Measurements from ENCODE around the gene ITGB2.

The ITGB2 gene

GRCh38 chr21:44908908-44909307, 11.8 kb downstream of the ITGB2 start:
- no peak for DNase-seq

GRCh38 chr21:44907966-44908895, 12.5 kb downstream of the ITGB2 start:
- DNase-seq: no peak

DNA sequence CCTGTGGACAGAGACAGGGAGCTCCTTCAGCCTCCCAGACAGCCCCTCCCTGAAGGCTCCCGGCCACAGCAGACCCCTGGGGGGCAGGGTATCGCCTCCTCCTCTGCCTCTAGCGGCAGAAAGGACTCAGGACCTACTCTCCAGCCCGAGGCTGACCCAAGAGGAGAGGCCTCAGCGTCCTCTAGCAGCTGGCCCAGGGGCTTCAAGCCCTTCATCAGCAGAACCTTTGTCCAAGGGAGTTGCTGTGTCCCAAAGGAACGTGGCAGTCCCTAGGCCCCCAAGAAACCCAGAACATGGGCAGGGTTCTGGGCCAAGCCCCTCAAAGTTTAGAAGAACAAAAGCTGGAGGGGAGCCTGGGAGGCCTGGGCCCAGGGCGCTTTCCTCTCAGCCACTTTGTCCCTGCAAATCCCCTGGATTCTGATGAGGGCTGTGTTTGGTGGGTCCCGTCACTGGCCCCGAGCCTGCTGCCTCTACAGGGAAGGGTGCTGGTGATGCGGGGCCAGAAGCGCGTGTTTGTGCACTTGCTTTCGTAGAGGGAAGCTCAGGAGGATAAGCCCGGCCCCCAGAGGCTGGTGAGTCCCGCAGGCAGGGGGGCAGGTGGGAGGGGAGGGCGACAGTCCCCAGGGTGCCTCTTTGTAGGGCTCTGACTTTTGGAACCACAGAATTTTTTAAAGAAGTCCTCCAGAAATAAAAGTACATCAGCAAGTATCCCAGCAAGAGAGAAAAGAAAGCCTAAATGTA, 13.3 kb downstream of the ITGB2 start:
- DNase-seq: no peak

DNA sequence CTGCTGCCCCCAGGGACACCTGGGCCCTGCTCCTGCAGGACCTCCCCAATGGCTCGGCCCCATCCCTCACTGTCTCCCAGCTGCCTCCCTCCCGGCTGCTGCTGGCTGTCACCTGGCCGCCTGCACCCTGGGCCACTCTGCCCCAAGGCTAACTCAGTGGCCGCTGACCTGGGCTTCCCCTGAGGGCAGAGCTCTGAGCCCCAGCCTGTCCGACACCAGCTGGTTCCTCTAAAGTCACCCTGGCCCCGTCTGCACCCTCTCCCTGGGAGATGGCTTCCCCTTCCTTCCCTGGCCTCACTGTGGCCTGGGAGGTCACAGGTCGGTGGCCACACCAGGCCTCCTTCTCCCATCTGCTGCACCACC, 15.0 kb downstream of the ITGB2 start:
- no peak for DNase-seq

DNA sequence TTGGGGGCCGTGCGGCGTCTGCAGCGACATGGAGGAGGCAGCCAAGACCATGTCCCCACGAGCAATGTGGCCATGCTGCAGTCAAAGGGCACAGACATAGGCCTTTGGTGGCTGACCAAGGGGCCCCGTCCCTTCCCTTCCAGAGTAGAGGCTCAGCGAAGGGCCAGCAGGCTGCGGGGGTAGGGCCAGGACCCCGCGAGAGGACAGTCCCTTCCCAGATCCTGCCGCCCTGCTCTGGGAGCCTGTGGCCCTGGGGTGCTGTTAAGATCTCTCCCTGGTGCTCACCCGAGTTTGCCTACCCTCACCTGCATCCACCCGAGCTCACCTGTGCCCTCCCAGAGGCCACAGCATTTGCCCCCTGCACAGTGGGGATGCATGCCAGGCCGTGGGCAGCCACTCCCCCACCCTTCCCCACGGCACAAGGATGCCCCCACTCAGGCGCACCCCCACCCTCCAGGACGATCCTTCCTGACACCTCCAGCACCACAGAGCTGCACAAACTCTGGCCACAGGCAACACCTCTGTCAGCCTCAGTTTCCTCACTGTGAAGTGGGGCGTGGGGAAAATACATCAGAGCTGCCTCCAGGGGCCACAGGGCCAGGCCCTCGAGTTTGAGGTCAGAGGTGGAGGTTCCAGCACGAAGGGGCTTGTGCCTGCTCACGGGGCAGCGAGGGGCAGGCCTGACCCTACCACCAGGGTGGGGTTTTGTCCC, 15.5 kb downstream of the ITGB2 start:
- DNase-seq: no peak

DNA sequence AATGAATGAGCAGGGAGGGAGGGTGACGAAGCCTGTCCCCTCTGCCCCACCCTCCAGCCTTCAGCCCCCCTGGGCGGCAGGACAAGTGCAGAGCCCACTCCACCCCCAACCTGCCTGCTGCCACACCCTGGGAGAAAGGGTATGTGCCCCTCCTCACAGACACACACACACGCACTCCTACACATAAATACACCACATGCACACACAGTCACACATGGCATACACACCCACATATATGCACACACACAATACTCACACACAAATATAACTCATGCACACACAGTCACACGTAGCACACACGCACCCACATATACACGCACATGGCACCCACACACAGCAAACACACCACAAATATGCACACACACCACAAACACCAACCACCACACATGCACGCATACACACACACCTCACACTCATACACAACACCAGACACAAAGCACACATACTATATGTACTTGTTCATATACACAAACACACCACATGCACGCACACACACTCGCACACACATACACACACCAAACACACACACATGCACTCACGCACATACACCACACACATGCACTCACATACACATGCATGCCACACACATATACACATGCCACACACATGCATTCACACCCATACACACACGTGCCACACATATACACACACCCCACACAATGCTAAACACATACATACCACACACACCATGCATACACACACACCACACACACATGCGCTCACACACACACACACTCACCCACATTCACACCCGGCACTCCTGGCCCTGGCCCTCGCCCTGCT, 16.4 kb downstream of the ITGB2 start:
- no peak for DNase-seq

DNA sequence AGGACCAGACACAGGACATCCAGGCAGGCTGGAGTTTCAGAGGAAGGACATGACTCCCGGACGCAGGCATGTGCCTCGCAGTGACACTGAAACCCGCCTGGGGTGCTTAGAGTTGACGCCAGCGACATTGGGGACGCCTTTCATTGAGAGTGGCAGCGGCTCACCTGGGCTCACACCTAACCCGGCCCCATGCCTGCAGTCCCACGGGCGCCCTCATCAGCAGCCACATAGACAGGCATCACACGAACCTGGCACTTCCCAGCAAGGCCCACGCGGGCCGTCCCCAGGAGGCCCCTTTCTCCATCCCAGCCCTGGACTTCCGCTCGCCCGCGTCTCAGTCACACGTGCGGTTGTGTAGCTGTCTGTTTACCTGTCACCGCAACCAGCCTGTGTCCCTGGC, 17.0 kb downstream of the ITGB2 start:
- no peak for DNase-seq

- no peak for DNase-seq
These were observed 17.5 kb downstream of the ITGB2 start for GRCh38 chr21:44903050-44903685.

DNA sequence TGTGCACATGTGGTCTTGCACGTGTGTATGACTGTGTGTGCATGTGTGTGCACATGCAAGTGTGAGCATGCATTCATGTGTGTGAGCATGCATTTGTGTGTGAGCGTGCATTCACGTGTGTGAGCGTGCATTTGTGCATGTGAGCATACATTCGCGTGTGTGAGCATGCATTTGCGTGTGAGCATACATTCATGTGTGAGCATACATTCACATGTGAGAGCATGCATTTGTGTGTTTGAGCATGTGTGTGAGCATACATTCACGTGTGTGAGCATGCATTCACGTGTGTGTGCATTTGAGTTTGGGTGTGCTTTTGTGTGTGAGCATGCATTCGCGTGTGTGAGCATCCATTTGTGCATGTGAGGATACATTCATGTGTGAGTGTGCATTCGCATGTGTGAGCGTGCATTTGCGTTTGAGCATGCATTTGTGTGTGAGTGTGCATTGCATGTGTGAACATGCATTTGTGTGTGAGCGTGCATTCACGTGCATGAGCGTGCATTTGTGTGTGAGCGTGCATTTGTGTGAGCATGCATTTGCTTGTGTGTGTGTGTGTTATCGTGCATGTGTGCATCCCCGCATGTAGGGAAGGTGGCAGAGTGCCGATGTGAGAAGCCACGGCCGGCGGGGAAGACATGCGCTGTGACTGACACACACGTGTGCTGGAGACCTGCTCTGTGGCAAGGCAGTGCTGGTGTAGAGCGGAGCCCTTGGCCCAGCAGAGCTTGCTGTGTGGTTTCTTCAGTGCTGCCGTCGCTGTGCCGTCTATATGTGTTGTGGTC, 18.2 kb downstream of the ITGB2 start:
- no peak for DNase-seq

GRCh38 chr21:44901391-44902074, 19.2 kb downstream of the ITGB2 start:
- DNase-seq: no peak

DNA sequence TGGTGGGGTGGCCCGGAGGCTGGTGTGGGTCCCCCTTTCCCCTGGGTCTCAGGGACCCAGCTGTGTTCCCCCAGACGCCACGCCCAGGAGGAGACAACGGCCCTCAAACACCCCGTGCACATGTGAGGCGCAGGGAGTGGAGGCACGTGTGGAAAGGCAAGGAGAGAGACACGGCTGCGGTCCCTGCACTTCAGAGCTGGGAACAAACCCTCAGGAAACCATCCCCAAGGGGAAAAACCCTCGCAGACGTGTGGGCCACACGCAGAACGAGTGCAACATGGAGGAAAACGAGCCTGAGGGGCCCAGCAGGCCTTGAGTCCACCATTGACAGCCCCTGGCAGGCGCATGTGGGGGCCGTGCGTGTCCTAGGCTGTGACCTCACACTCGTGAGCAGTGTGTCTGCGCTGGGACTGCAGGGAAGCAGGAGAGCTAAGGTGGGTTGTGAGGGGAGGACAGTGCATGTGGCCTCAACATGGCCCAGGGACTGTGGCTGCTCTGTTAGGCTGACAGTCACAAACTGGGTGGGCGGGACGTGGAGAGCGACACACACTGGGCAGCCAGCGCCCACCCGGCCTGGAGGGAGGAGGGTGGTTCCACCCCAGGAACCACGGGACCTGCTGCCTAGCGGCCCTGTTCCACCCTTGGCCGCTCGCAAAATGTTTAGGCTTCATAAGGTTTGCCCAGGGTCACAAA, 20.0 kb downstream of the ITGB2 start:
- DNase-seq: no peak

GRCh38 chr21:44899768-44900558, 20.7 kb downstream of the ITGB2 start:
- DNase-seq: no peak

- DNase-seq: no peak
These were observed 21.6 kb downstream of the ITGB2 start for GRCh38 chr21:44898851-44899767.

DNA sequence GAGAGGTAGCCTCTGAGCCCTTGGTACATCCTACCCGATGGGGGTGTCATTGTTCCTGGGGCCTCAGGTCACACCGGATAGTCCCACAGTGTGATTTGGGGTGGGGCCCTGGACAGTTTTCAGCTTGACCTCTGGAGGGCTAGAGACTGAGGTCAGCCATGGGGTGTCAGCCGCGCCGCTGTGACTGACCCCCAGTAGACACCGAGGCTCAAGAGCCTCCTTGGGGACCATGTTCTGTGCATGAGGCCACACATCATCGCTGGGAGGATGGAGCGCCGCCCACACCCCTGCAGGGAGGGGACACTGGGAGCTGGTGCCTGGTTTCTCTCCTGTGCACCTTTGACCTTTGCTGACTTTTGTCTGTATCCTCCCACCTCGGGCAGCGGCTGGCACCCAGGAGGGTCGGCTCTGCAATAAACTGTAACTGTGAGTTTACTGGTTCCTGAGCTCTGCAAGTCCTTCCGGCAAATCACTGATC, 22.6 kb downstream of the ITGB2 start:
- DNase-seq: no peak

GRCh38 chr21:44897326-44898010, 23.2 kb downstream of the ITGB2 start:
- DNase-seq: no peak

- DNase-seq: no peak
These were observed 24.0 kb downstream of the ITGB2 start for GRCh38 chr21:44896561-44897286.

DNA sequence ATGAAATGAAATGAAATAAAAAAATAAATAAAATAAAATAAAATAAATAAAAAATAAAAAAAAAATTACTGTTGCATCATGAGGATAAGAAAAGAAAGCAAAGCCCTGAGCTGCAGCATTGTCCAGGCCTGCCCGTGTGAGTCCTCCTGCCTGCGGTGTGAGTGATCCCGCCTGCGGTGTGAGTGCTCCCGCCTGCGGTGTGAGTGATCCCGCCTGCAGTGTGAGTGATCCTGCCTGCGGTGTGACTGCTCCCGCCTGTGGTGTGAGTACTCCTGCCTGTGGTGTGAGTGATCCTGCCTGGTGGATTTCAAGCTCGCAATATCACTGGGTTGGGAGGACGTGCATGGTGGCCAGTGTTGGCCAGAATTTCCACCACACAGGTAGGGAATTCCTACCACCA, 24.8 kb downstream of the ITGB2 start:
- DNase-seq: no peak

Data from retina (tissue), 1 donor.